NT2/D1 (cell line): Measurements from ENCODE around the gene FEN1.

Experiments used
- SUZ12 ChIP-seq: IDR thresholded peaks from 2 replicates; pipeline ENCODE4 v1.6.1; 2011; ENCODE audit not compliant: insufficient read length, insufficient read depth; ENCODE audit errors: extremely low read depth
- ZNF274 ChIP-seq: IDR thresholded peaks from 2 replicates; pipeline ENCODE4 v1.6.1; 2011; ENCODE audit warnings: mild to moderate bottlenecking, low read depth, low read length

- TF ChIP-seq ZNF274 (no peak), SUZ12 (no peak)
Observed at GRCh38 chr11:61750631-61751273, 42.0 kb upstream of the FEN1 start.
